SK-N-SH treated with all-trans-retinoic acid at 6 μM for 48 hours (cell line): Measurements from ENCODE around the gene ETDA.

Experiments used
- ATAC-seq: fragments of 200-7000 bp; cut with Tn5 transposase; 3 replicates; pipeline ENCODE4 v1.9.1; 2020; ENCODE audit warnings: mild to moderate bottlenecking, moderate library complexity
- ARNTL ChIP-seq: fragments of 450-650 bp; formaldehyde crosslinking; IDR thresholded peaks from 2 replicates; pipeline ENCODE4 v1.5.0; 2020; ENCODE audit warnings: low read depth, mild to moderate bottlenecking, moderate library complexity, borderline replicate concordance
- BACH2 ChIP-seq: fragments of 250-450 bp; sonication (Bioruptor Pico); IDR thresholded peaks from 2 replicates; pipeline ENCODE4 v1.9.0; 2021; ENCODE audit warnings: mild to moderate bottlenecking, borderline replicate concordance
- CSDC2 ChIP-seq: fragments of 250-450 bp; sonication (Bioruptor Pico); IDR thresholded peaks from 2 replicates; pipeline ENCODE4 v1.5.0; 2020; ENCODE audit warnings: mild to moderate bottlenecking, moderate library complexity
- CSRNP3 ChIP-seq: fragments of 250-450 bp; sonication (Bioruptor Pico); IDR thresholded peaks from 2 replicates; pipeline ENCODE4 v1.5.1; 2021; ENCODE audit warnings: mild to moderate bottlenecking, moderate library complexity
- ESRRG ChIP-seq: fragments of 250-450 bp; sonication (Bioruptor Pico); IDR thresholded peaks from 2 replicates; pipeline ENCODE4 v1.6.1; 2021; ENCODE audit warnings: mild to moderate bottlenecking
- ISL1 ChIP-seq: fragments of 250-450 bp; sonication (Bioruptor Pico); IDR thresholded peaks from 2 replicates; pipeline ENCODE4 v2.1.2; 2022; ENCODE audit warnings: mild to moderate bottlenecking, moderate library complexity
- OSR1 ChIP-seq: fragments of 250-450 bp; sonication (Bioruptor Pico); IDR thresholded peaks from 2 replicates; pipeline ENCODE4 v1.8.0; 2022; ENCODE audit warnings: moderate library complexity, mild to moderate bottlenecking, inconsistent platforms
- POU6F1 ChIP-seq: fragments of 250-450 bp; sonication (Bioruptor Pico); IDR thresholded peaks from 2 replicates; pipeline ENCODE4 v1.8.0; 2021; ENCODE audit warnings: low read depth, mild to moderate bottlenecking, moderate library complexity, borderline replicate concordance
- PPARA ChIP-seq: fragments of 250-450 bp; sonication (Bioruptor Pico); IDR thresholded peaks from 2 replicates; pipeline ENCODE4 v1.5.0; 2020; ENCODE audit warnings: mild to moderate bottlenecking, borderline replicate concordance
- RARB ChIP-seq: fragments of 250-450 bp; sonication (Bioruptor Pico); IDR thresholded peaks from 2 replicates; pipeline ENCODE4 v1.8.0; 2021; ENCODE audit warnings: mild to moderate bottlenecking, moderate library complexity
- SNAI2 ChIP-seq: fragments of 250-450 bp; sonication (Bioruptor Pico); IDR thresholded peaks from 2 replicates; pipeline ENCODE4 v1.5.0; 2020; ENCODE audit warnings: mild to moderate bottlenecking, moderate library complexity
- TCF4 ChIP-seq: fragments of 250-450 bp; sonication (Bioruptor Pico); IDR thresholded peaks from 2 replicates; pipeline ENCODE4 v1.8.0; 2021; ENCODE audit warnings: mild to moderate bottlenecking, moderate library complexity, borderline replicate concordance
- TOX ChIP-seq: fragments of 250-450 bp; sonication (Bioruptor Pico); IDR thresholded peaks from 2 replicates; pipeline ENCODE4 v1.8.0; 2021; ENCODE audit warnings: mild to moderate bottlenecking, moderate library complexity, borderline replicate concordance
- ZC3H10 ChIP-seq: fragments of 250-450 bp; sonication (Bioruptor Pico); IDR thresholded peaks from 2 replicates; pipeline ENCODE4 v1.5.1; 2021; ENCODE audit warnings: mild to moderate bottlenecking, moderate library complexity
- ZFP3 ChIP-seq: fragments of 250-450 bp; sonication (Bioruptor Pico); IDR thresholded peaks from 2 replicates; pipeline ENCODE4 v1.5.0; 2020; ENCODE audit warnings: mild to moderate bottlenecking, moderate library complexity
- ZFP30 ChIP-seq: fragments of 450-650 bp; formaldehyde crosslinking; IDR thresholded peaks from 2 replicates; pipeline ENCODE4 v1.5.0; 2022; ENCODE audit warnings: mild to moderate bottlenecking, moderate library complexity
- ZNF565 ChIP-seq: fragments of 450-650 bp; formaldehyde crosslinking; conservative IDR thresholded peaks from 2 replicates; pipeline ENCODE4 v1.5.0; 2020; ENCODE audit warnings: low read depth, mild to moderate bottlenecking, moderate library complexity
- ZNF70 ChIP-seq: fragments of 450-650 bp; formaldehyde crosslinking; IDR thresholded peaks from 2 replicates; pipeline ENCODE4 v1.5.0; 2020; ENCODE audit warnings: mild to moderate bottlenecking, moderate library complexity
- ZNF8 ChIP-seq: fragments of 450-650 bp; formaldehyde crosslinking; IDR thresholded peaks from 2 replicates; pipeline ENCODE4 v1.5.0; 2020; ENCODE audit warnings: mild to moderate bottlenecking, moderate library complexity
- TF ChIP-seq, protein P1 (sequence below): fragments of 250-450 bp; sonication (Bioruptor Pico); IDR thresholded peaks from 2 replicates; pipeline ENCODE4 v1.8.0; 2020; ENCODE audit warnings: mild to moderate bottlenecking, moderate library complexity, borderline replicate concordance
- TF ChIP-seq, protein P2 (sequence below): fragments of 250-450 bp; sonication (Bioruptor Pico); IDR thresholded peaks from 2 replicates; pipeline ENCODE4 v1.5.1; 2020; ENCODE audit warnings: low read depth, mild to moderate bottlenecking, moderate library complexity
- TF ChIP-seq, protein P3 (sequence below): fragments of 250-450 bp; sonication (Bioruptor Pico); IDR thresholded peaks from 2 replicates; pipeline ENCODE4 v1.5.0; 2020; ENCODE audit warnings: mild to moderate bottlenecking, moderate library complexity

ETDA gene

DNA sequence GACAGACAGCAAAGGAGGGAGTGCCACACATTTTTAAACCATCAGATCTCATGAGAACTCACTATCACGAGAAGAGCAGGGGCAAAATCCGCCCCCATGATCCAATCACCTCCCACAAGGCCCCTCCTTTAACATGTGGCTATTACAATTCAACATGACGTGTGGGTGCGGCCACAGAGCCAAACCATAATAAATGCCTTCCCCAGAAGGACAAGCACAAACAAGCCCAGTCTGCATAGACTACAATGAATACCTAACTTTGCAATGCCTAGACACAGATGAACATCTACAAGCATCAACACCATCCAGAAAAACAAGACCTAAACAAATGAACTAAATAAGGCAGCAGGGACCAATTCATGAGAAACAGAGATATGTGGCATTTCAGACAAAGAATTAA is 12.3 kb downstream of the ETDA start:
- ATAC-seq = no peak
- TF ChIP-seq CSRNP3 (CRISPR knock-in tag) = no peak
- TF ChIP-seq, protein P1, sequence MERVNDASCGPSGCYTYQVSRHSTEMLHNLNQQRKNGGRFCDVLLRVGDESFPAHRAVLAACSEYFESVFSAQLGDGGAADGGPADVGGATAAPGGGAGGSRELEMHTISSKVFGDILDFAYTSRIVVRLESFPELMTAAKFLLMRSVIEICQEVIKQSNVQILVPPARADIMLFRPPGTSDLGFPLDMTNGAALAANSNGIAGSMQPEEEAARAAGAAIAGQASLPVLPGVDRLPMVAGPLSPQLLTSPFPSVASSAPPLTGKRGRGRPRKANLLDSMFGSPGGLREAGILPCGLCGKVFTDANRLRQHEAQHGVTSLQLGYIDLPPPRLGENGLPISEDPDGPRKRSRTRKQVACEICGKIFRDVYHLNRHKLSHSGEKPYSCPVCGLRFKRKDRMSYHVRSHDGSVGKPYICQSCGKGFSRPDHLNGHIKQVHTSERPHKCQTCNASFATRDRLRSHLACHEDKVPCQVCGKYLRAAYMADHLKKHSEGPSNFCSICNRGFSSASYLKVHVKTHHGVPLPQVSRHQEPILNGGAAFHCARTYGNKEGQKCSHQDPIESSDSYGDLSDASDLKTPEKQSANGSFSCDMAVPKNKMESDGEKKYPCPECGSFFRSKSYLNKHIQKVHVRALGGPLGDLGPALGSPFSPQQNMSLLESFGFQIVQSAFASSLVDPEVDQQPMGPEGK (CRISPR knock-in tag) = no peak
- no peak for TF ChIP-seq ZFP30
- no peak for TF ChIP-seq ZFP3 (CRISPR knock-in tag)
- TF ChIP-seq ZNF565 = no peak
- no peak for TF ChIP-seq CSDC2
- TF ChIP-seq ZNF70 (CRISPR knock-in tag) = no peak
- TF ChIP-seq, protein P2, sequence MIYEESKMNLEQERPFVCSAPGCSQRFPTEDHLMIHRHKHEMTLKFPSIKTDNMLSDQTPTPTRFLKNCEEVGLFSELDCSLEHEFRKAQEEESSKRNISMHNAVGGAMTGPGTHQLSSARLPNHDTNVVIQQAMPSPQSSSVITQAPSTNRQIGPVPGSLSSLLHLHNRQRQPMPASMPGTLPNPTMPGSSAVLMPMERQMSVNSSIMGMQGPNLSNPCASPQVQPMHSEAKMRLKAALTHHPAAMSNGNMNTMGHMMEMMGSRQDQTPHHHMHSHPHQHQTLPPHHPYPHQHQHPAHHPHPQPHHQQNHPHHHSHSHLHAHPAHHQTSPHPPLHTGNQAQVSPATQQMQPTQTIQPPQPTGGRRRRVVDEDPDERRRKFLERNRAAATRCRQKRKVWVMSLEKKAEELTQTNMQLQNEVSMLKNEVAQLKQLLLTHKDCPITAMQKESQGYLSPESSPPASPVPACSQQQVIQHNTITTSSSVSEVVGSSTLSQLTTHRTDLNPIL (CRISPR knock-in tag) = no peak
- no peak for TF ChIP-seq ZNF8
- TF ChIP-seq BACH2 = no peak
- TF ChIP-seq TOX (CRISPR knock-in tag) = no peak
- no peak for TF ChIP-seq RARB
- no peak for TF ChIP-seq ZC3H10 (CRISPR knock-in tag)
- TF ChIP-seq ARNTL = no peak
- TF ChIP-seq, all 23 proteins: peak for 0

GRCh38 chrX:135273162-135273561 is 21.3 kb downstream of the ETDA start:
- TF ChIP-seq, protein P3, sequence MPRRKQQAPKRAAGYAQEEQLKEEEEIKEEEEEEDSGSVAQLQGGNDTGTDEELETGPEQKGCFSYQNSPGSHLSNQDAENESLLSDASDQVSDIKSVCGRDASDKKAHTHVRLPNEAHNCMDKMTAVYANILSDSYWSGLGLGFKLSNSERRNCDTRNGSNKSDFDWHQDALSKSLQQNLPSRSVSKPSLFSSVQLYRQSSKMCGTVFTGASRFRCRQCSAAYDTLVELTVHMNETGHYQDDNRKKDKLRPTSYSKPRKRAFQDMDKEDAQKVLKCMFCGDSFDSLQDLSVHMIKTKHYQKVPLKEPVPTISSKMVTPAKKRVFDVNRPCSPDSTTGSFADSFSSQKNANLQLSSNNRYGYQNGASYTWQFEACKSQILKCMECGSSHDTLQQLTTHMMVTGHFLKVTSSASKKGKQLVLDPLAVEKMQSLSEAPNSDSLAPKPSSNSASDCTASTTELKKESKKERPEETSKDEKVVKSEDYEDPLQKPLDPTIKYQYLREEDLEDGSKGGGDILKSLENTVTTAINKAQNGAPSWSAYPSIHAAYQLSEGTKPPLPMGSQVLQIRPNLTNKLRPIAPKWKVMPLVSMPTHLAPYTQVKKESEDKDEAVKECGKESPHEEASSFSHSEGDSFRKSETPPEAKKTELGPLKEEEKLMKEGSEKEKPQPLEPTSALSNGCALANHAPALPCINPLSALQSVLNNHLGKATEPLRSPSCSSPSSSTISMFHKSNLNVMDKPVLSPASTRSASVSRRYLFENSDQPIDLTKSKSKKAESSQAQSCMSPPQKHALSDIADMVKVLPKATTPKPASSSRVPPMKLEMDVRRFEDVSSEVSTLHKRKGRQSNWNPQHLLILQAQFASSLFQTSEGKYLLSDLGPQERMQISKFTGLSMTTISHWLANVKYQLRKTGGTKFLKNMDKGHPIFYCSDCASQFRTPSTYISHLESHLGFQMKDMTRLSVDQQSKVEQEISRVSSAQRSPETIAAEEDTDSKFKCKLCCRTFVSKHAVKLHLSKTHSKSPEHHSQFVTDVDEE (CRISPR knock-in tag) = no peak
- TF ChIP-seq ESRRG (CRISPR knock-in tag) = no peak
- TF ChIP-seq POU6F1 (CRISPR knock-in tag) = no peak
- TF ChIP-seq ZNF8 = no peak
- TF ChIP-seq ZC3H10 (CRISPR knock-in tag) = no peak
- TF ChIP-seq ZNF565 = no peak
- no peak for TF ChIP-seq PPARA (CRISPR knock-in tag)
- no peak for TF ChIP-seq CSRNP3 (CRISPR knock-in tag)
- TF ChIP-seq RARB = no peak
- no peak for TF ChIP-seq ZNF70 (CRISPR knock-in tag)
- TF ChIP-seq SNAI2 (CRISPR knock-in tag) = no peak
- TF ChIP-seq TCF4 = no peak
- TF ChIP-seq, all 23 proteins: peak for 0
- no peak for ATAC-seq

- ATAC-seq = no peak
- TF ChIP-seq PPARA (CRISPR knock-in tag) (no peak), ZFP30 (no peak), ISL1 (CRISPR knock-in tag) (no peak), BACH2 (no peak), CSRNP3 (CRISPR knock-in tag) (no peak), TCF4 (no peak), ZNF70 (CRISPR knock-in tag) (no peak), ZC3H10 (CRISPR knock-in tag) (no peak), SNAI2 (CRISPR knock-in tag) (no peak), ZNF8 (no peak), POU6F1 (CRISPR knock-in tag) (no peak), OSR1 (CRISPR knock-in tag) (no peak)
- TF ChIP-seq, protein P1 (CRISPR knock-in tag) = no peak
Observed at GRCh38 chrX:135275973-135276372, 24.1 kb downstream of the ETDA start.
